ENCODE results near the gene PRPF19. TPM values are rescaled to one million over a fixed set of nuclear protein-coding genes. Genes with fewer than 3 reads are reported as not detected.

Gene PRPF19
- total and polyA plus RNA-seq, 9 of the 15 experiments (the other 6 are each of a cell fraction or from before 2014, with no cell fraction given) = 9.4 to 212 (median 73.2) TPM

GRCh38 chr11:60863550-60864521, 42.5 kb downstream of the PRPF19 start (continued):
- TF ChIP-seq KLF16 (IDR thresholded peaks at IDR 0.05) (peak; percentile 41; the same call in 1 of the 2 replicates), ARHGAP35 (IDR thresholded peaks at IDR 0.05; ENCODE audit: partially characterized antibody) (no peak), FOXK2 (conservative IDR thresholded peaks at IDR 0.05 in 1 of 2, IDR thresholded peaks at IDR 0.05 in 1 of 2; ENCODE audit: low read depth in 2 of 2) (no peak; a peak in 1 of 4 replicates), CEBPG (CRISPR knock-in tag; IDR thresholded peaks at IDR 0.05) (no peak), CEBPG (tag; conservative IDR thresholded peaks at IDR 0.05 in 1 of 2, IDR thresholded peaks at IDR 0.05 in 1 of 2) (peak in 1 of 2 experiments; percentile 27; a peak in 1 of 4 replicates), RCOR1 (IDR thresholded peaks at IDR 0.05; ENCODE audit: borderline replicate concordance in 1 of 2, low read depth in 2 of 2, low read length in 2 of 2) (peak in 1 of 2 experiments; percentile 5; a peak in 3 of 4 replicates), PKNOX1 (IDR thresholded peaks at IDR 0.05) (no peak; the same call in 1 of the 2 replicates), ARNT (IDR thresholded peaks at IDR 0.05) (no peak), FOXA1 (IDR thresholded peaks at IDR 0.05; ENCODE audit: borderline replicate concordance) (no peak), ZNF12 (CRISPR knock-in tag; IDR thresholded peaks at IDR 0.05) (peak; percentile 93), VEZF1 (CRISPR knock-in tag; IDR thresholded peaks at IDR 0.05) (peak; percentile 53), CC2D1A (IDR thresholded peaks at IDR 0.05) (peak; percentile 54; the same call in 1 of the 2 replicates), ZNF24 (IDR thresholded peaks at IDR 0.05) (no peak), ZSCAN32 (CRISPR knock-in tag; IDR thresholded peaks at IDR 0.05) (no peak), NFATC3 (IDR thresholded peaks at IDR 0.05) (no peak), ELF4 (CRISPR knock-in tag; IDR thresholded peaks at IDR 0.05) (no peak), GATA2 (CRISPR knock-in tag; IDR thresholded peaks at IDR 0.05) (peak; percentile 72), ZNF217 (CRISPR knock-in tag; IDR thresholded peaks at IDR 0.05) (no peak), CBFA2T2 (conservative IDR thresholded peaks at IDR 0.05) (peak; percentile 84)
- TF ChIP-seq, protein P1, sequence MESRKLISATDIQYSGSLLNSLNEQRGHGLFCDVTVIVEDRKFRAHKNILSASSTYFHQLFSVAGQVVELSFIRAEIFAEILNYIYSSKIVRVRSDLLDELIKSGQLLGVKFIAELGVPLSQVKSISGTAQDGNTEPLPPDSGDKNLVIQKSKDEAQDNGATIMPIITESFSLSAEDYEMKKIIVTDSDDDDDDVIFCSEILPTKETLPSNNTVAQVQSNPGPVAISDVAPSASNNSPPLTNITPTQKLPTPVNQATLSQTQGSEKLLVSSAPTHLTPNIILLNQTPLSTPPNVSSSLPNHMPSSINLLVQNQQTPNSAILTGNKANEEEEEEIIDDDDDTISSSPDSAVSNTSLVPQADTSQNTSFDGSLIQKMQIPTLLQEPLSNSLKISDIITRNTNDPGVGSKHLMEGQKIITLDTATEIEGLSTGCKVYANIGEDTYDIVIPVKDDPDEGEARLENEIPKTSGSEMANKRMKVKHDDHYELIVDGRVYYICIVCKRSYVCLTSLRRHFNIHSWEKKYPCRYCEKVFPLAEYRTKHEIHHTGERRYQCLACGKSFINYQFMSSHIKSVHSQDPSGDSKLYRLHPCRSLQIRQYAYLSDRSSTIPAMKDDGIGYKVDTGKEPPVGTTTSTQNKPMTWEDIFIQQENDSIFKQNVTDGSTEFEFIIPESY (CRISPR knock-in tag; IDR thresholded peaks at IDR 0.05) = no peak
- TF ChIP-seq, protein P2, sequence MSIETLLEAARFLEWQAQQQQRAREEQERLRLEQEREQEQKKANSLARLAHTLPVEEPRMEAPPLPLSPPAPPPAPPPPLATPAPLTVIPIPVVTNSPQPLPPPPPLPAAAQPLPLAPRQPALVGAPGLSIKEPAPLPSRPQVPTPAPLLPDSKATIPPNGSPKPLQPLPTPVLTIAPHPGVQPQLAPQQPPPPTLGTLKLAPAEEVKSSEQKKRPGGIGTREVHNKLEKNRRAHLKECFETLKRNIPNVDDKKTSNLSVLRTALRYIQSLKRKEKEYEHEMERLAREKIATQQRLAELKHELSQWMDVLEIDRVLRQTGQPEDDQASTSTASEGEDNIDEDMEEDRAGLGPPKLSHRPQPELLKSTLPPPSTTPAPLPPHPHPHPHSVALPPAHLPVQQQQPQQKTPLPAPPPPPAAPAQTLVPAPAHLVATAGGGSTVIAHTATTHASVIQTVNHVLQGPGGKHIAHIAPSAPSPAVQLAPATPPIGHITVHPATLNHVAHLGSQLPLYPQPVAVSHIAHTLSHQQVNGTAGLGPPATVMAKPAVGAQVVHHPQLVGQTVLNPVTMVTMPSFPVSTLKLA (conservative IDR thresholded peaks at IDR 0.05) = 0 out of 4 replicates have a peak, but pooled peaks of 1 of the 2 experiments have one; percentile 25
